ENCODE data around the gene QDPR.

QDPR gene

GRCh38 chr4:17504081-17504480, 7.8 kb downstream of the QDPR start:
- peaks cover 2% of the 10 kb centered on the region; the same call in 1 of the 2 replicates for H3K36me3 ChIP-seq (ENCODE audit: control insufficient read depth, insufficient read depth, low read length)

DNA sequence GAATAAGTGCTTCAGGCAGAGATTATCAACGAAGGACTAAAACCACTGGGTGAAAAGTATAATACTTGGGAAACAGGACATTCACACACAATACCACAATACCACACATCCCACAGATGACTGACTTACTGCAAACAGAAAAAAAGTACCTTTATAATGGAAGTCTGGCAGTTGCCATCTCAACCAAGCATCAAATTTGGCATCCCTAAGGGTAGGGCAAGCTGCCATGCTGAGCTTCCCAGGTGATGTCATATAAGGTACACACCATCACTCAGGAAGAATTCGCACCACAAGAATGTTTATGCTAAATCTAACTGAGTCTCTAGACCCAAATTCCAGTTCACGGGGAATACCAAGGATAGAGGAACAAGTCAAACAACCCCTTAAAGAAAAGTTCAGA, 9.1 kb downstream of the QDPR start:
- TF ChIP-seq, protein P1, sequence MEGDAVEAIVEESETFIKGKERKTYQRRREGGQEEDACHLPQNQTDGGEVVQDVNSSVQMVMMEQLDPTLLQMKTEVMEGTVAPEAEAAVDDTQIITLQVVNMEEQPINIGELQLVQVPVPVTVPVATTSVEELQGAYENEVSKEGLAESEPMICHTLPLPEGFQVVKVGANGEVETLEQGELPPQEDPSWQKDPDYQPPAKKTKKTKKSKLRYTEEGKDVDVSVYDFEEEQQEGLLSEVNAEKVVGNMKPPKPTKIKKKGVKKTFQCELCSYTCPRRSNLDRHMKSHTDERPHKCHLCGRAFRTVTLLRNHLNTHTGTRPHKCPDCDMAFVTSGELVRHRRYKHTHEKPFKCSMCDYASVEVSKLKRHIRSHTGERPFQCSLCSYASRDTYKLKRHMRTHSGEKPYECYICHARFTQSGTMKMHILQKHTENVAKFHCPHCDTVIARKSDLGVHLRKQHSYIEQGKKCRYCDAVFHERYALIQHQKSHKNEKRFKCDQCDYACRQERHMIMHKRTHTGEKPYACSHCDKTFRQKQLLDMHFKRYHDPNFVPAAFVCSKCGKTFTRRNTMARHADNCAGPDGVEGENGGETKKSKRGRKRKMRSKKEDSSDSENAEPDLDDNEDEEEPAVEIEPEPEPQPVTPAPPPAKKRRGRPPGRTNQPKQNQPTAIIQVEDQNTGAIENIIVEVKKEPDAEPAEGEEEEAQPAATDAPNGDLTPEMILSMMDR (IDR thresholded peaks at IDR 0.05; ENCODE audit: insufficient read depth, low read length, poor library complexity, severe bottlenecking): no peak
- no peak overlapping the region for H3K4me3 ChIP-seq (replicated peaks; ENCODE audit: low read depth, low read length)
- no peaks in the 10 kb centered on the region for H3K27me3 ChIP-seq (replicated peaks; ENCODE audit: control insufficient read depth, insufficient read depth, low read length)
- DNase-seq (ENCODE audit: extremely low read depth, insufficient read length): no peak
- H3K36me3 ChIP-seq (ENCODE audit: control insufficient read depth, insufficient read depth, low read length): peaks cover 2% of the 10 kb centered on the region; the same call in 1 of the 2 replicates

More at GRCh38 chr4:17504081-17504480, 7.8 kb downstream of the QDPR start:
- TF ChIP-seq, protein P1 (IDR thresholded peaks at IDR 0.05; ENCODE audit: insufficient read depth, low read length, poor library complexity, severe bottlenecking): no peak
- no peak for DNase-seq (ENCODE audit: extremely low read depth, insufficient read length)
- Histone ChIP-seq H3K4me3 (replicated peaks; ENCODE audit: low read depth, low read length) (no peak overlapping the region), H3K27me3 (replicated peaks; ENCODE audit: control insufficient read depth, insufficient read depth, low read length) (no peaks in the 10 kb centered on the region)

DNA sequence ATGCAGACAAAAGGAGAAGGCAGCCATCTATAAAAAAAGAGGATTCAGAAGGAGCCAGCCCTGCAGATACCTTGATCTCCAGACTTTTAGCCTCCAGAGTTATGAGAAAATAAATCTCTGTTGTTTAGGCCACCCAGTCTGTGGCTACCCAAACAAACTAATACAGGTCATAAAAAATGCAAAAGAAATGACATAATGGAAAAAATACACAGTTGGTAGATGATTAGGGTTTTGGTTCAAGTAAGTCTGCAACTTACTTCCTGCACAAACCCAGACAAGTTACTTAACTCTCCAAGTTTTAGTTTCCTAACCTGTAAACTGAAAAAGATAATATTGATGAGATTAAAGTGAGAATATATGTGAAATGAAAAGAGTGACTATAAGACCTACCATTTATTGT, 11.3 kb downstream of the QDPR start:
- no peaks in the 10 kb centered on the region for H3K27me3 ChIP-seq (replicated peaks; ENCODE audit: control insufficient read depth, insufficient read depth, low read length)
- TF ChIP-seq, protein P1 (IDR thresholded peaks at IDR 0.05; ENCODE audit: insufficient read depth, low read length, poor library complexity, severe bottlenecking): no peak
- no peak overlapping the region for H3K4me3 ChIP-seq (replicated peaks; ENCODE audit: low read depth, low read length)
- DNase-seq (ENCODE audit: extremely low read depth, insufficient read length): no peak
- H3K36me3 ChIP-seq (ENCODE audit: control insufficient read depth, insufficient read depth, low read length): peaks cover 3% of the 10 kb centered on the region

DNA sequence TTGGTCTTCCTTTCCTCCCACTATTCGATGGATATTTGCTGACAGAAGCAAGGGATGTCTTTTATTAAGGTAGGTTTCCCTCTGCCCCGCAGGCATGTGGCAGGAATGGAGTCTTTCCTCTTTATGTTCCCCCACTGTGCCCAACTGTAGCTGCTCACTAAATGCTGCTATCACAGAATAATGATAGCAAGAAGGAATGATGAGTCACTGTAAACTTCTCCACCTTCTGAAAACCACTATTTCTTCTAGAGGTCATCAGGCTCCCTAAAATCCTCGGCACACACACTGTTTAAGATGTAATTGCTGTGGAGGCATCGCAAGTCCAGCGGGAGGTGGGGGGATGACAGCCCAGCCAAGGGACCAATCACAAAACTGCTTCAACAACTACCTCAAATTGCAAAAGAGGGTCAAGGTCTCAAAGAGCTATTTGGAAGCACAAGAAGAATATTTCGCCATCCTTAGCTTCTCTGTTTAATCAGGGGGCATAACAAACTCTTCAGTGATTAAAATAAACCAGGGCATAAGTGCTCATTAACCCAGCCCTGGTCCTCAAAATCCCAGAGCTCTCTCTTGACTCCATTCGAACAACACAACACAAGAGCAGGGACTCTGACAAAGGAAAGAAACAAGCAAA, 13.9 kb downstream of the QDPR start:
- Histone ChIP-seq H3K36me3 (ENCODE audit: control insufficient read depth, insufficient read depth, low read length) (peaks cover 12% of the 10 kb centered on the region), H3K4me3 (replicated peaks; ENCODE audit: low read depth, low read length) (no peak overlapping the region), H3K27me3 (replicated peaks; ENCODE audit: control insufficient read depth, insufficient read depth, low read length) (no peaks in the 10 kb centered on the region)
- no peak for DNase-seq (ENCODE audit: extremely low read depth, insufficient read length)
- TF ChIP-seq, protein P1 (IDR thresholded peaks at IDR 0.05; ENCODE audit: insufficient read depth, low read length, poor library complexity, severe bottlenecking): no peak

DNA sequence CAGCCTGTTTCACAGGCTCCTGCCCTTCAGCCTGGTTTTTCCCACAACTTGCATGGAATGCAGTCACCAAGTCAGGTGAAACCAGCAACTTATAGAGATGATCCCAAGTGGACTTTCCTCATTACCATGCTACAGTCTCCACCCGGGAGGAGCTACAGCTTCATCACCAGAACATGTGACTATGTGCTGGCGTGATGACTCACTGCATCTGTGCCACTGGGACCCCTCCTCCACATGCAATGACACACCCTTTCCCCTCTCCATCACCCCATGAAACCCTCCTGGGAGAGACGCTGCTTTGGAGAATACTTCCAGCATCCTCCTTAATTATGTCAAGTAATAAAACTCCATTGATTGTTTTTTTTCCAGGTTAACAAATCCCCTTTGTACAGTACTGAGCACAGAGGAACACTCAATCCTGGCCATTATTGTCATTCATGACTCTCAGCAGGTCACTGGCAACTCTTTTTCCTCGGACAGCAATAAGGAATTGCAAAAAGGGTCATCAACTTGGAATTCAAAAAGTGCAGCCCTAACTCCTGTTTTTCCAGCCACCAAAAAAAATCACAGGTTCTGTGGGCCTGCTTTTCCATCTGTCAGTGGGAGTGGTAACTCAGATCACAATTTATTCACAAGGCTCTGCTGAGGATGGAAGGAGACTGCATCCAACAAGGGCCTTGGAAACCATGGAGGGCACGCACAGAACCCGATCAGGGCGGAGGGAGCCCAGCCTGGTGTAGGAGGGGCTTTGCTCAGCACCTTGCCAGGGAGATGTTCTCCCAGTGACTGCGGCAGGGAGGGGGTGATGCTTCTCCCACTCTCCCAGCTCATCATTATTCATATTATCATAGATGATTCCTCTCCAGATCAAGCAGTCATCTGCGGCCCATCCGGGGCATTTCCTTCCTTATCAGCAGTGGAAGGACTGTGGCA, 17.4 kb downstream of the QDPR start:
- peaks cover 20% of the 10 kb centered on the region for H3K36me3 ChIP-seq (ENCODE audit: control insufficient read depth, insufficient read depth, low read length)
- no peak for DNase-seq (ENCODE audit: extremely low read depth, insufficient read length)
- TF ChIP-seq, protein P1 (IDR thresholded peaks at IDR 0.05; ENCODE audit: insufficient read depth, low read length, poor library complexity, severe bottlenecking): no peak
- no peaks in the 10 kb centered on the region for H3K27me3 ChIP-seq (replicated peaks; ENCODE audit: control insufficient read depth, insufficient read depth, low read length)
- H3K4me3 ChIP-seq (replicated peaks; ENCODE audit: low read depth, low read length): no peak overlapping the region

Measured in GM06990 (cell line).